Measurements from ENCODE around the gene C9. TPM values are rescaled to one million over a fixed set of nuclear protein-coding genes. Genes with fewer than 3 reads are reported as not detected.
"Not testable (repeated sequence)": the region's sequence is repeated elsewhere in the genome, so short reads cannot be mapped to it uniquely, and the experiment has no call there.

C9 gene
- total RNA-seq, 1 donor from 2014 or later = not detected

DNA sequence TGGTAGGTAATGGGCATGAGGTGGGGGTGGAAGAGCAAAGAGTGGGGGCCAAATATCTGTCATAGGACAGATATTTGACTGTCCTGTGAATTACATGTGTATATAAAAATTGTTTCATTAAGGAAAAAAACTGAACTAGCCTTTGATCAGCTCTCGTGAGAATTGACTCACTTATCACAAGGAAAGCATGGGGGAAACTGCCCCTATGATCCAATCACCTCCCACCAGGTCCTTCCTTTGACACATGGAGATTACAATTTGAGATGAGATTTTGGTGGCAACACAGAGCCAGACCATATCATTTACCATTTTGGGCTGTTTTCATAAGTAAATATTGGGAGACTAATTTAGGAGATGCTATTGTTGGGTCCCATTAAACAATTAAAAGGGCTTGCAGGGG is 81.7 kb downstream of the C9 start:
- Histone ChIP-seq H3K36me3 (no peaks in the 10 kb centered on the region), H3K4me3 (no peak overlapping the region), H3K4me1 (no peaks in the 10 kb centered on the region), H3K27ac (no peak overlapping the region), H3K27me3 (no peaks in the 10 kb centered on the region), H3K9me3 (no peaks in the 10 kb centered on the region)
- no peak for DNase-seq
- intact Hi-C loops (cut with DNase I) = no loop called here
- no peak for ATAC-seq
- TF ChIP-seq CTCF (IDR thresholded peaks at IDR 0.05) = no peak

GRCh38 chr5:39275865-39276264 is 88.4 kb downstream of the C9 start:
- H3K36me3 ChIP-seq; DNase-seq; H3K27me3 ChIP-seq; ATAC-seq; H3K27ac ChIP-seq; intact Hi-C loops (cut with DNase I); H3K4me3 ChIP-seq; H3K9me3 ChIP-seq: not testable (repeated sequence)
- H3K4me1 ChIP-seq = peaks cover 21% of the 10 kb centered on the region

- peak; percentile 78 for ATAC-seq
- peak overlapping the region; percentile 24 for H3K4me3 ChIP-seq
- no peaks in the 10 kb centered on the region for H3K36me3 ChIP-seq
- H3K9me3 ChIP-seq = no peaks in the 10 kb centered on the region
- peak overlapping the region; percentile 76 for H3K27ac ChIP-seq
- H3K4me1 ChIP-seq = peaks cover 21% of the 10 kb centered on the region
- intact Hi-C loops (cut with DNase I) = no loop called here
- no peaks in the 10 kb centered on the region for H3K27me3 ChIP-seq
- TF ChIP-seq CTCF (IDR thresholded peaks at IDR 0.05) = no peak
- no peak for DNase-seq
These were observed 89.8 kb downstream of the C9 start for GRCh38 chr5:39274398-39275085.

DNA sequence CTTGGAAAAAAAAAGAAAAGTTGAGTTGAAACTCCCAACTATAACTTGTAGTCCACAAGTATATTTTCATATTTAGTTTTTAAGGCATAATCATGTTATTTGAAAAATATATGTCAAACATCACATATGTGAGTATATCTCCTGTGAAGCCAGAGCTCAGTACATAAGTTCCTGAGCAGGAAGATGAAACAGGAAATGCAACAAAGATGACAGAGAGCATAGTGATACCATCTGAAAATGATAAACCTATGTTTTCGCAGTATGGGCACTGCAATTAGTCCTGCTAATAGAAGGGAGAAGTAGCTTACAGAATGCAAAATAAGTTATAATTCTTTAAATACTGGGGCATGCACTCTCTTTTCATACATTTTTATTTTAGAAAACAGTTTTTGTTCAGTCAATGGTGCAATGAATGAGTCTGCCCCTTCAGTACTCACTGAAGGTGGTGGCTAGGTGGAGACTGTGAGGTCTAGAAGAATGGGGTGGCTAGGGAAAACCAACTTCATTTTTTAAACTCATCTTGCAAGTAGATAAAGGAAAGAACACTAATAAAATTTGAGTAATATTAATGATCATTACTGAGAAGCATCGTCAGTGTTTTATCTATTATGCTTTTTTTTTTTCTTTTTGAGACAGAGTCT is 90.9 kb downstream of the C9 start:
- DNase-seq (no peak), ATAC-seq (peak; percentile 48)
- no peak for TF ChIP-seq CTCF (IDR thresholded peaks at IDR 0.05)
- no peaks in the 10 kb centered on the region for H3K9me3 ChIP-seq
- H3K36me3 ChIP-seq = no peaks in the 10 kb centered on the region
- peak overlapping the region; percentile 76 for H3K27ac ChIP-seq
- intact Hi-C loops (cut with DNase I) = no loop called here
- peaks cover 21% of the 10 kb centered on the region for H3K4me1 ChIP-seq
- no peaks in the 10 kb centered on the region for H3K27me3 ChIP-seq
- peak overlapping the region; percentile 24 for H3K4me3 ChIP-seq

DNA sequence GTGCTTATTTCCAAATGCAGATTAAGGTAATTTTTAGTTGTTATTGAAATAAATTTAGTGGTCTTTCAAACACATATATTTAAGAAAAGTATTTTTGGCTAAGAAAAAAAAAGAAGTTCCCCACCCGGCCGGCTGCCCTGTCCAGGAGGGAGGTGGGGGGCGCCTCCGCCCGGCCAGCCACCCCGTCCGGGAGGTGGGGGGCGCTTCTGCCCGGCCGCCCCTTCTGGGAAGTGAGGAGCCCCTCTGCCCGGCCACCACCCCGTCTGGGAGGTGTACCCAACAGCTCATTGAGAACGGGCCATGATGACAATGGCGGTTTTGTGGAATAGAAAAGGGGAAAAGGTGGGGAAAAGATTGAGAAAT is 91.4 kb downstream of the C9 start:
- ATAC-seq; H3K27me3 ChIP-seq; intact Hi-C loops (cut with DNase I); H3K9me3 ChIP-seq; H3K36me3 ChIP-seq; DNase-seq; H3K4me3 ChIP-seq: not testable (repeated sequence)
- Histone ChIP-seq H3K4me1 (peaks cover 21% of the 10 kb centered on the region), H3K27ac (peak overlapping the region; percentile 76)

DNA sequence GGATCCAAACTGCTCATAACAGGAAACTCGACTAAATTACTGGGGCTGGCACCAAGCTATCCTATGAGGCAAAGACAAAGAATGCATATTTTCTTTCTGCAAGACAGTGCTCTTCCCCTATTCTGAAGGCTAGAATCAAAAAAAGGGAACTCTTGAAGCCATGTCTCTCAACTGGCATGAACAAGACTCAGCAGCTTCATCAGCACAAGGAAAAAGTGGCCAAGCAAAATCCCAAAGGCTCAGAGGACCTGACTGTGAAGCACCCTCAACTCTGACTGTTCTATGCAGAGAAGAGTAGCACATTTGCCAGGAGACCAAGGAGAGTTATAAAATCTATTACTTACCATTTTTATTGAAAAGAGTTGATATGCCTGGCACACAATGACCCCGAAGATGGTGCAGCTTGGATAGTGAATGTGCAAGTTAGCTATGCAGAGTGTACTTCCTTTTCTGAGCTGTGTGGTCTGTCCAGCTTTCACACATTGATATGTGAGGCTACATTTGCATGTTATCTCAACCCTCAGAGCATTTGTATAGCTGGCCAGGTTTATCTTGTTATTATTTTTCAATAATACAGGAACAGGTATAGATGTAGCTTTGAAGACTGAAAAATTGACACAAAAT is 94.0 kb downstream of the C9 start:
- intact Hi-C loops (cut with DNase I) = no loop called here
- H3K36me3 ChIP-seq = no peaks in the 10 kb centered on the region
- DNase-seq (no peak), ATAC-seq (peak; percentile 76)
- no peaks in the 10 kb centered on the region for H3K27me3 ChIP-seq
- H3K4me1 ChIP-seq = peaks cover 19% of the 10 kb centered on the region
- no peak for TF ChIP-seq CTCF (IDR thresholded peaks at IDR 0.05)
- peak overlapping the region; percentile 15 for H3K27ac ChIP-seq
- H3K9me3 ChIP-seq = no peaks in the 10 kb centered on the region
- H3K4me3 ChIP-seq = peak overlapping the region; percentile 9
